Nephron (organoid): Measurements from ENCODE around the gene CPHXL2.

Experiments used
- H3K27ac Mint-ChIP-seq, 3 experiments: 2 replicates each; pipeline ENCODE4 v1.8.0; 2020; ENCODE audit warnings: mixed read lengths in 3 of 3, mild to moderate bottlenecking in 2 of 3, moderate library complexity in 1 of 3
- H3K27me3 Mint-ChIP-seq: 2 replicates; pipeline ENCODE4 v1.8.0; 2021; ENCODE audit warnings: low read depth, mild to moderate bottlenecking, moderate library complexity, mixed read lengths
- H3K36me3 Mint-ChIP-seq: 2 replicates; pipeline ENCODE4 v1.8.0; 2020; ENCODE audit warnings: low read depth, mixed read lengths
- H3K4me1 Mint-ChIP-seq: 2 replicates; pipeline ENCODE4 v1.8.0; 2020; ENCODE audit warnings: mixed read lengths
- H3K4me3 Mint-ChIP-seq, 3 experiments: 2 replicates each; pipeline ENCODE4 v1.8.0; 2020; ENCODE audit warnings: mild to moderate bottlenecking in 3 of 3, mixed read lengths in 3 of 3, moderate library complexity in 2 of 3
- H3K9me3 Mint-ChIP-seq: 2 replicates; pipeline ENCODE4 v1.8.0; 2020; ENCODE audit warnings: mixed read lengths
- TF ChIP-seq, protein P1 (sequence below), 3 experiments: fragments of 200-600 bp; sonication (generic); IDR thresholded peaks; one replicate each; pipeline ENCODE4 v1.5.0; 2021; ENCODE audit warnings: antibody characterized with exemption in 3 of 3; ENCODE audit not compliant: unreplicated experiment in 3 of 3

CPHXL2 gene

DNA sequence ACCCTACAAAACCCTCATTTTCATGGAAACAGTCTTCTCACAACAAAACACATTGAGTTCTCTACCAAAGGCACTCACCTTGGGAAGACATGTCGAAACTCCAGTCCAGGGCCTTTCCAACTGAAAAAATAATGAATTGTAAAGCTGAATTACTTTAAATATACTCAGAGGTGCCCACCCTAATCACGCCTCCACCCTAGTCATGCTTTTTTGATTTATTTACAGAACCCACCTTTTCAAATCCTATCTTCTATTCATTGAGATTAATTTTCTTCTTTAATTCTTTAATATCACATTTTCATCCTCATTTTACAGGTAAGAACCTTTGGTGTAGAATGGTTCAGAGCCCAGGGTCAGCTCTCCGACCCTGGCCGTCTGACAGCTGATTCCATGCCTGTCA, at the start of gene CPHXL2:
Gene CPHXL2, minus strand, starts transcription at position 101 of the 400 bp plus-strand sequence. Its CDS starts 10 bp downstream, at position 91.
- no peak within 1 kb of the TSS for H3K27ac Mint-ChIP-seq

DNA sequence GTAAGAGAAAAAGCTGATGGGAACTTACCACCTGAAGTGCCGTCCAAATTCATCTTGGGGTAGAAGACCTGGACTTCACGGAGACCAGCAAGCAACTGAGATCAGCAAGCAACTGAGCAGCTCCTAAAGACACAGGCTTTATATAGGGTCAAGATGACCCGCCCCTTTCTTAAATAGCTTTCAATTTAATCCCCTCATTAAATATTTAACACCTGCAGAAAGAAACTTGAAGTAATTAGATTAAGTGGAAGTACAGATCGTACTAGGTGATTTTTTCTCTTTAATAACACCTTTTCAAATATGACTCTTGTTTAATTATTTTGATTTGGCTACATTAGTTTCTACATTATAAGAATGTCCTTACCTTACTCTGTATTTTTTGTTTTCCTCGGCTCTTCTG, 49.6 kb upstream of the CPHXL2 start, which contains the start of gene CPHXL:
Gene CPHXL, minus strand, starts transcription at position 101 of the 400 bp plus-strand sequence. Its CDS starts 48 bp downstream, at position 53.
- H3K36me3 Mint-ChIP-seq, result no peaks in the 10 kb centered on the region
- H3K9me3 Mint-ChIP-seq, result peaks cover 9% of the 10 kb centered on the region
- H3K27me3 Mint-ChIP-seq, result no peaks in the 10 kb centered on the region
- TF ChIP-seq, protein P1, sequence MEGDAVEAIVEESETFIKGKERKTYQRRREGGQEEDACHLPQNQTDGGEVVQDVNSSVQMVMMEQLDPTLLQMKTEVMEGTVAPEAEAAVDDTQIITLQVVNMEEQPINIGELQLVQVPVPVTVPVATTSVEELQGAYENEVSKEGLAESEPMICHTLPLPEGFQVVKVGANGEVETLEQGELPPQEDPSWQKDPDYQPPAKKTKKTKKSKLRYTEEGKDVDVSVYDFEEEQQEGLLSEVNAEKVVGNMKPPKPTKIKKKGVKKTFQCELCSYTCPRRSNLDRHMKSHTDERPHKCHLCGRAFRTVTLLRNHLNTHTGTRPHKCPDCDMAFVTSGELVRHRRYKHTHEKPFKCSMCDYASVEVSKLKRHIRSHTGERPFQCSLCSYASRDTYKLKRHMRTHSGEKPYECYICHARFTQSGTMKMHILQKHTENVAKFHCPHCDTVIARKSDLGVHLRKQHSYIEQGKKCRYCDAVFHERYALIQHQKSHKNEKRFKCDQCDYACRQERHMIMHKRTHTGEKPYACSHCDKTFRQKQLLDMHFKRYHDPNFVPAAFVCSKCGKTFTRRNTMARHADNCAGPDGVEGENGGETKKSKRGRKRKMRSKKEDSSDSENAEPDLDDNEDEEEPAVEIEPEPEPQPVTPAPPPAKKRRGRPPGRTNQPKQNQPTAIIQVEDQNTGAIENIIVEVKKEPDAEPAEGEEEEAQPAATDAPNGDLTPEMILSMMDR (IDR thresholded peaks at IDR 0.05; ENCODE audit: unreplicated experiment in 3 of 3), result no peak
- no peak within 1 kb of the TSS for H3K4me3 Mint-ChIP-seq
- no peaks in the 10 kb centered on the region for H3K4me1 Mint-ChIP-seq
- no peak within 1 kb of the TSS for H3K27ac Mint-ChIP-seq

More for the DNA sequence above, at the start of gene CPHXL2:
- TF ChIP-seq, protein P1 (IDR thresholded peaks at IDR 0.05; ENCODE audit: unreplicated experiment in 3 of 3), result no peak
- Mint-ChIP-seq H3K4me1 (no peaks in the 10 kb centered on the region), H3K27me3 (no peaks in the 10 kb centered on the region), H3K9me3 (peaks cover under 1% of the 10 kb centered on the region), H3K36me3 (peaks cover 4% of the 10 kb centered on the region), H3K4me3 (no peak within 1 kb of the TSS)

DNA sequence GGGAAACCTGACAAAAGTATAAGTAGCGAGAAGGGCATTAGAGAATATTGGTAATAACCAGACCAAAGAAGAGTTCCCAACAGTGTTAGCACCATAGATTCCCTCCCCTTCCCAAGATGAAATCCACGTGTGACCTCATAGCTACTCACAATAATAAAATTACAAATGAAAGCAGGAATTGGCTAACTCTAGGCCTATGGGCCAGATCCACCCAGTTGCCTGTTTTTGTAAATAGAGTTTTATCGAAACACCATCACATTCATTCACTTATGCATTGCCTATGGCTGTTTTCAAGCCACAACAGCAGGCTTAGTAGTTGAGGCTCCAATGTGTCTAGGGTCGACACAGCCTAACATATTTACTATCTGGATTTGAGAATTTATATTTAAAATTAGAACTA, 41.6 kb upstream of the CPHXL2 start:
- peaks cover 3% of the 10 kb centered on the region for H3K27me3 Mint-ChIP-seq
- no peak overlapping the region for H3K4me3 Mint-ChIP-seq
- H3K36me3 Mint-ChIP-seq, result peaks cover 4% of the 10 kb centered on the region
- peaks cover 33% of the 10 kb centered on the region for H3K9me3 Mint-ChIP-seq
- no peaks in the 10 kb centered on the region for H3K4me1 Mint-ChIP-seq
- H3K27ac Mint-ChIP-seq, result no peak overlapping the region
- TF ChIP-seq, protein P1 (IDR thresholded peaks at IDR 0.05; ENCODE audit: unreplicated experiment in 3 of 3), result no peak

DNA sequence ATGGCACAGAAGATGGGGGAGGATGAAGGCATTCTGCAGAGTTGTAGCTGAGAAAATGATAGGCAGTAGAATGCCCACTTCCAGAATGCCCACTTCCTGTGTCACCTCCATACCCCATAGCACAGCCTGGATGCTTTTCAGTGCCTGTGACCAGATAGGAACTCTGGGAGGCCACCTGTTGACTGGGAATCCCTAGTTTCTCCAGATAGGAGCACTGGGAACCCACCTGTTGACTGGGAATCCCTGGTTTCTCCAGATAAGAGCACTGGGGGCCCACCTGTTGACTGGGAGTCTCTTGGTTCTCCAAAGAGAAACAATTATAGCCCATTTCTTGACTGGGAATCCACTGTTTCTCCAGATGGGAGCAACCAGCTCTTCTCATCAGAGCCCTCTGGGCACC, 37.9 kb upstream of the CPHXL2 start:
- TF ChIP-seq, protein P1 (IDR thresholded peaks at IDR 0.05; ENCODE audit: unreplicated experiment in 3 of 3), result no peak
- Mint-ChIP-seq H3K27me3 (peaks cover 4% of the 10 kb centered on the region), H3K9me3 (peaks cover 35% of the 10 kb centered on the region), H3K4me3 (no peak overlapping the region), H3K4me1 (no peaks in the 10 kb centered on the region), H3K27ac (no peak overlapping the region), H3K36me3 (peaks cover 7% of the 10 kb centered on the region)

DNA sequence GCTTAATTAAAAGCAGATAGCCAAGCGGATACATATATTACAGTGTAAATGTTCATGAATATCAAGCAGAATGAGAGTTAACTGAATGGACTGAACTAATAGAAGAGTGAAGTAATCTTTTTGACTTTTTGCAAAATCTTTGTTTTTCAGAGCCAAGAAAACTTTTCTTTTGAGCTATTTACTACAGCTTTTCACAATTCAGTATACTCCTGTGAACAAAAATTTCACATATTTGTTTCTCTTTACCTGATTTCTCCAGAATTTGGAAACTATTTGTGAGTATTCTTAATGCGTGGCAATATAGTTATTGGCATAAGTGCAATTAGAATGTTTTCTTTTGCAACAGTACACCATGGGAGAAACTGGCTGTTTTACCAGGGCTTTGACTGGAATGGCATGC, 33.5 kb upstream of the CPHXL2 start:
- H3K4me1 Mint-ChIP-seq, result no peaks in the 10 kb centered on the region
- H3K27ac Mint-ChIP-seq, result no peak overlapping the region
- TF ChIP-seq, protein P1 (IDR thresholded peaks at IDR 0.05; ENCODE audit: unreplicated experiment in 3 of 3), result no peak
- H3K27me3 Mint-ChIP-seq, result peaks cover 4% of the 10 kb centered on the region
- H3K9me3 Mint-ChIP-seq, result peaks cover 31% of the 10 kb centered on the region
- peaks cover 3% of the 10 kb centered on the region for H3K36me3 Mint-ChIP-seq
- H3K4me3 Mint-ChIP-seq, result no peak overlapping the region

DNA sequence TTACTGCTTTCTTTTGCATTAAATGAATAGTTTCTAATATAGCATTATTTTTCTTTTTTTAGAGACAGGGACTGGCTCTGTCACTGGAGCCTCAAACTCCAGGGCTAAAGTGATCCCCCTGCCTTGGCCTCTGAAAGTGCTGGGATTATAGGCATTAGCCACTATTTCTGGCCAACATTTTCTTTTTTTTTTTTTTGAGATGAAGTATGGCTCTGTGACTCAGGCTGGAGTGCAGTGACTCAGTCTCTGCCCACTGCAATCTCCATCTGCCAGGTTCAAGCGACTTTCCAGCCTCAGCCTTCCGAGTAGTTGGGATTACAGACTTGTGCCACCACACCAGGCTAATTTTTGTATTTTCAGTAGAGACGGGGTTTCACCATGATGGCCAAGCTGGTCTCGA, 26.5 kb upstream of the CPHXL2 start:
- H3K36me3 Mint-ChIP-seq, result no peaks in the 10 kb centered on the region
- no peak overlapping the region for H3K27ac Mint-ChIP-seq
- H3K27me3 Mint-ChIP-seq, result no peaks in the 10 kb centered on the region
- H3K4me1 Mint-ChIP-seq, result no peaks in the 10 kb centered on the region
- H3K9me3 Mint-ChIP-seq, result peaks cover 8% of the 10 kb centered on the region
- H3K4me3 Mint-ChIP-seq, result no peak overlapping the region
- TF ChIP-seq, protein P1 (IDR thresholded peaks at IDR 0.05; ENCODE audit: unreplicated experiment in 3 of 3), result no peak
